Neuronal stem cell (in vitro differentiated cells): Measurements from ENCODE around the gene SFMBT2.

ENCODE experiments used
- DNase-seq: peaks from one replicate; pipeline ENCODE4 v3.0.0-alpha.2; 2013; ENCODE audit warnings: low spot score
- H2AFZ ChIP-seq: one replicate; pipeline ENCODE4 v1.6.1; 2013; ENCODE audit warnings: mild to moderate bottlenecking, low read length, inconsistent platforms
- H2AK5ac ChIP-seq: 2 replicates; pipeline ENCODE4 v1.6.1; 2013; ENCODE audit warnings: low read depth, mild to moderate bottlenecking, inconsistent platforms, low read length, moderate library complexity, mixed read lengths
- H2BK120ac ChIP-seq: 2 replicates; pipeline ENCODE4 v1.6.1; 2013; ENCODE audit warnings: low read depth, mild to moderate bottlenecking, inconsistent platforms, low read length, moderate library complexity, mixed read lengths
- H2BK12ac ChIP-seq: one replicate; pipeline ENCODE4 v1.6.1; 2013; ENCODE audit warnings: low read length, inconsistent platforms
- H2BK15ac ChIP-seq: 2 replicates; pipeline ENCODE4 v1.6.1; 2013; ENCODE audit warnings: mild to moderate bottlenecking, low read length, inconsistent platforms, mixed read lengths
- H2BK5ac ChIP-seq: one replicate; pipeline ENCODE4 v1.6.1; 2013; ENCODE audit warnings: inconsistent platforms, mild to moderate bottlenecking, low read length, moderate library complexity
- H3K14ac ChIP-seq: one replicate; pipeline ENCODE4 v1.6.1; 2013; ENCODE audit warnings: low read length, inconsistent platforms
- H3K18ac ChIP-seq: 2 replicates; pipeline ENCODE4 v1.6.1; 2013; ENCODE audit warnings: low read length, inconsistent platforms
- H3K23ac ChIP-seq: 2 replicates; pipeline ENCODE4 v1.6.1; 2013; ENCODE audit warnings: low read depth, mild to moderate bottlenecking, mixed read lengths, low read length, inconsistent platforms; ENCODE audit not compliant: poor library complexity
- H3K27ac ChIP-seq: replicated peaks from 3 replicates; pipeline ENCODE4 v1.5.1; 2013; ENCODE audit warnings: low read length, inconsistent platforms
- H3K27me3 ChIP-seq, 3 experiments: 2 replicates each; pipeline ENCODE4 v1.6.1; 2013; ENCODE audit warnings: low read length in 3 of 3, mild to moderate bottlenecking in 2 of 3, inconsistent platforms in 1 of 3, low read depth in 1 of 3, mixed read lengths in 1 of 3, moderate library complexity in 1 of 3; ENCODE audit not compliant: control insufficient read depth in 3 of 3, insufficient read depth in 3 of 3
- H3K36me3 ChIP-seq, 2 donors: replicated peaks in 1 of 2; 2 replicates each; pipeline ENCODE4 v1.6.1; 2013; ENCODE audit warnings: low read length in 2 of 2; ENCODE audit not compliant: control insufficient read depth in 2 of 2, insufficient read depth in 2 of 2
- H3K4ac ChIP-seq: 2 replicates; pipeline ENCODE4 v1.6.1; 2013; ENCODE audit warnings: inconsistent platforms, mild to moderate bottlenecking, low read length, moderate library complexity
- H3K4me1 ChIP-seq, 2 donors: 1 replicate in 1 of 2; 2 replicates in 1 of 2; pipeline ENCODE4 v1.6.1; 2013; ENCODE audit warnings: low read length in 2 of 2, low read depth in 1 of 2; ENCODE audit not compliant: control insufficient read depth in 2 of 2, insufficient read depth in 1 of 2
- H3K4me2 ChIP-seq: one replicate; pipeline ENCODE4 v1.6.1; 2013; ENCODE audit warnings: mild to moderate bottlenecking, low read length, inconsistent platforms; ENCODE audit not compliant: insufficient read depth, poor library complexity, severe bottlenecking
- H3K4me3 ChIP-seq, 2 donors: 2 replicates each; pipeline ENCODE4 v1.5.1; 2013; ENCODE audit warnings: low read length in 2 of 2, mild to moderate bottlenecking in 2 of 2, inconsistent platforms in 1 of 2, moderate library complexity in 1 of 2
- H3K79me1 ChIP-seq: one replicate; pipeline ENCODE4 v1.6.1; 2013; ENCODE audit warnings: low read depth, mild to moderate bottlenecking, inconsistent platforms, low read length, moderate library complexity
- H3K9ac ChIP-seq: one replicate; pipeline ENCODE4 v1.6.1; 2013; ENCODE audit warnings: mild to moderate bottlenecking, low read depth, low read length, inconsistent platforms; ENCODE audit not compliant: poor library complexity
- H3K9me3 ChIP-seq, 2 donors: replicated peaks in 1 of 2; 2 replicates each; pipeline versions ENCODE3 to v1.6.1; 2013; ENCODE audit warnings: low read length in 2 of 2, mild to moderate bottlenecking in 2 of 2, inconsistent platforms in 1 of 2, low read depth in 1 of 2, mixed read lengths in 1 of 2, moderate library complexity in 1 of 2; ENCODE audit not compliant: control insufficient read depth in 2 of 2, insufficient read depth in 1 of 2
- H4K8ac ChIP-seq: one replicate; pipeline ENCODE4 v1.6.1; 2013; ENCODE audit warnings: low read depth, mild to moderate bottlenecking, inconsistent platforms, low read length, moderate library complexity
- H4K91ac ChIP-seq: one replicate; pipeline ENCODE4 v1.6.1; 2013; ENCODE audit warnings: low read length, low read depth, mild to moderate bottlenecking, inconsistent platforms; ENCODE audit not compliant: poor library complexity
- WGBS, 2 donors: extraction: QIAGEN DNeasy Blood & Tissue Kit; methylation state at CpG; one replicate each; pipeline ENCODE4 v1.1.7; 2013; ENCODE audit warnings: missing lambda C conversion rate in 2 of 2, mixed read lengths in 1 of 2; ENCODE audit not compliant: insufficient read length in 2 of 2, insufficient replicate concordance in 1 of 2; ENCODE audit errors: extremely low coverage in 2 of 2; 5-methylcytosine and 5-hydroxymethylcytosine counted together

The SFMBT2 gene

DNA sequence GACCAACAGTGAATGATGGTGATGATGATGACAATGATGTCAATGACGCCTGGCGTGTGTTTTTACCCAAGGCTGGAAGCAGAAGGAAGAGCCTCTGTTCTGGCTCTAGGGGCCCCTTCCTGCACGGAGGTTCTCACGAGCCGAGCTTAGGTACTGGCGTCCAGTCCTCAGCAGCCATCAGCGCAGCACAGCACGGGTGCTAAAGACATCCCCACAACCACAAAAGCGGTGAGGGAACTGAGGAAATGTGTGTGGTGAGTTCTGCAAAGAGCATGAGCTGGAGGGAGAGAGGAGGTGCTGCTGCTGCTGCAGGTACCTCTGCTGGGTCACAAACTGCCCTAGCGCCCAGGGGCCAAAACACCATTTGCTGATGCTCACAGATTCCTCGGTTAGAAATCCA is 81.6 kb downstream of the SFMBT2 start:
- H2BK15ac ChIP-seq: no peak overlapping the region
- no peak overlapping the region for H3K18ac ChIP-seq
- no peak for DNase-seq
- no peak overlapping the region for H4K8ac ChIP-seq
- peaks cover 0 to 2% of the 10 kb centered on the region in 2 donors for H3K4me1 ChIP-seq
- H3K27me3 ChIP-seq: peaks cover 0 to 2% (median 0%) of the 10 kb centered on the region in 3 experiments
- no CpG with 5 or more reads among the region's 11 CpGs for WGBS, 2 donors
- no peak overlapping the region for H2BK5ac ChIP-seq
- no peak overlapping the region for H2AFZ ChIP-seq
- H2AK5ac ChIP-seq: no peak overlapping the region
- no peak overlapping the region for H2BK120ac ChIP-seq
- H3K23ac ChIP-seq: no peak overlapping the region
- H3K79me1 ChIP-seq: no peaks in the 10 kb centered on the region
- H3K4me3 ChIP-seq: peak overlapping the region in 1 of 2 donors; percentile 3
- no peak overlapping the region for H3K9ac ChIP-seq
- no peak overlapping the region for H3K4me2 ChIP-seq
- H3K9me3 ChIP-seq: peaks cover 13 to 20% of the 10 kb centered on the region in 2 donors
- H4K91ac ChIP-seq: no peak overlapping the region
- H3K4ac ChIP-seq: no peak overlapping the region
- H3K27ac ChIP-seq: no peak overlapping the region
- H3K36me3 ChIP-seq: no peaks in the 10 kb centered on the region
- H2BK12ac ChIP-seq: no peak overlapping the region
- H3K14ac ChIP-seq: no peak overlapping the region

DNA sequence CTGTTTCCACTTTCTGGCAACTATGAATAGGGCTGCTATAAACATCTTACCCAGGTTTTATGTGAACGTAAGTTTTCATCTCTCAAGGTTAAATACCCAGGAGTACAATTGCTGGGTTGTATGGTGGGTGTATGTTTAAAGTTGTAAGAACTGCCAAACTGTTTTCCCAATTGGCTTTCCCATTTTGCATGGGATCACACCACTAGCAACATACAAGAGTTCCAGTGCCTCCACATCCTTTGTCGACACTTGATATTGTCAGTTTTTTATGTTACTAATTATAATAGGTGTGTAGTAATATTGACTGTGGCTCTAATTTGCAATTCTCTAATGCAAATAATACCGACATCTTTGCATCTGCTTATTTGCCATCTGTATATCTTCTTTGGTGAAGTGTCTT is 82.9 kb downstream of the SFMBT2 start:
- Histone ChIP-seq H2BK5ac (no peak overlapping the region), H3K4me1 (no peaks in the 10 kb centered on the region), H2AFZ (no peak overlapping the region), H2AK5ac (no peak overlapping the region), H4K91ac (no peak overlapping the region), H2BK12ac (no peak overlapping the region), H3K79me1 (no peaks in the 10 kb centered on the region), H3K4me2 (no peak overlapping the region), H3K18ac (no peak overlapping the region), H3K9me3 (peaks cover 11 to 20% of the 10 kb centered on the region in 2 donors), H3K23ac (no peak overlapping the region), H3K14ac (no peak overlapping the region), H3K4ac (no peak overlapping the region), H3K36me3 (no peaks in the 10 kb centered on the region), H2BK15ac (no peak overlapping the region), H4K8ac (no peak overlapping the region), H3K27me3 (peaks cover 0 to 2% (median 0%) of the 10 kb centered on the region in 3 experiments), H3K9ac (no peak overlapping the region), H2BK120ac (no peak overlapping the region), H3K27ac (no peak overlapping the region), H3K4me3 (no peak overlapping the region)
- no peak for DNase-seq
- WGBS, 2 donors: no CpG with 5 or more reads among the region's 3 CpGs

GRCh38 chr10:7322623-7323022 is 88.2 kb downstream of the SFMBT2 start:
- Histone ChIP-seq H3K27ac (no peak overlapping the region), H3K36me3 (no peaks in the 10 kb centered on the region), H2BK120ac (no peak overlapping the region), H3K9me3 (peaks cover 3 to 4% of the 10 kb centered on the region in 2 donors), H3K14ac (no peak overlapping the region), H3K27me3 (no peaks in the 10 kb centered on the region), H3K18ac (no peak overlapping the region), H2AK5ac (no peak overlapping the region), H3K4ac (no peak overlapping the region), H2BK12ac (no peak overlapping the region), H4K91ac (no peak overlapping the region), H2BK15ac (no peak overlapping the region), H3K4me2 (no peak overlapping the region), H3K4me3 (no peak overlapping the region), H2BK5ac (no peak overlapping the region), H3K4me1 (no peaks in the 10 kb centered on the region), H3K79me1 (no peaks in the 10 kb centered on the region), H4K8ac (no peak overlapping the region), H2AFZ (no peak overlapping the region), H3K23ac (no peak overlapping the region), H3K9ac (no peak overlapping the region)
- DNase-seq: no peak
- no CpG with 5 or more reads among the region's 1 CpG for WGBS, 2 donors

GRCh38 chr10:7320072-7320471 is 90.8 kb downstream of the SFMBT2 start:
- Histone ChIP-seq H3K4me1 (no peaks in the 10 kb centered on the region), H2BK15ac (no peak overlapping the region), H2AFZ (no peak overlapping the region), H3K4me2 (no peak overlapping the region), H3K9me3 (peaks cover 0 to 2% of the 10 kb centered on the region in 2 donors), H2AK5ac (no peak overlapping the region), H3K27ac (no peak overlapping the region), H2BK5ac (no peak overlapping the region), H3K18ac (no peak overlapping the region), H2BK12ac (no peak overlapping the region), H3K23ac (no peak overlapping the region), H3K27me3 (no peaks in the 10 kb centered on the region), H4K91ac (no peak overlapping the region), H3K4ac (no peak overlapping the region), H3K36me3 (no peaks in the 10 kb centered on the region), H3K4me3 (no peak overlapping the region), H3K9ac (no peak overlapping the region), H3K79me1 (no peaks in the 10 kb centered on the region), H3K14ac (no peak overlapping the region), H2BK120ac (no peak overlapping the region), H4K8ac (no peak overlapping the region)
- no peak for DNase-seq
- no CpG with 5 or more reads among the region's 7 CpGs for WGBS, 2 donors
